NCI-H1436 (cell line): ENCODE data around the gene HAO2.

Source experiments
- DNase-seq: peaks from one replicate; lab custom pipeline; 2025; lab: John Stamatoyannopoulos, UW

Gene HAO2

GRCh38 chr1:119380304-119380703 lies 11.7 kb downstream of the HAO2 start:
- DNase-seq: no peak

DNA sequence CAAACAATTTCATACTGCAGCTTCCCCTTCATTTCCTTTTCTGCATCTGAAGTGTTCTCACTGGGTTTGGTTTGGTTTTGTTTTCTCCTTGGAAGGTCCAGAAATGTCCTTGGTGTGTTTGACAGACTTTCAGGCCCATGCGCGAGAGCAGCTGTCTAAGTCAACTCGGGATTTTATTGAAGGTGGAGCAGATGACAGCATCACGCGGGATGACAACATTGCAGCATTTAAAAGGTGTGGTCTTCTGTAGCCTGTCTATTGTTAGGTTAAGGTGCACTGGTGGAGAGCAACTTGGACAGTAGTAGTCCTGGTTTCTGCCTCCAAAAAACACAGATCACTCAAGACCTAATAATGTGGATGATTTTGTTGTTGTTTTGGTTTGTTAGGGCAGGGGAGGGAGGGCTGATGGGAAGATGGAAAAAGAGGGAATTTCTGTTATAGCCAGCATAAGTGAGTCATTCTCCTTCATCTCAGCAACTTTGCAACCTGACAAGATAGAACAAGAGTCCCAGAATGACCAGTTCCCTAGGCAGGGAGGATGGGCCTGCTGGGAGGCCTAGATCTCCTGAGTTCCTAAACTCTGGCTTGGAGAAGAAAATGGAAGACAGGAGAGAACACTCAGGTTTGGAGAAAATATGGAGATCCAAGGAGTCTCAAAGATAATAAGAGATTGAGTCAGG lies 12.5 kb downstream of the HAO2 start:
- no peak for DNase-seq

- DNase-seq: no peak
Measured at GRCh38 chr1:119384591-119384990, 16.0 kb downstream of the HAO2 start.

DNA sequence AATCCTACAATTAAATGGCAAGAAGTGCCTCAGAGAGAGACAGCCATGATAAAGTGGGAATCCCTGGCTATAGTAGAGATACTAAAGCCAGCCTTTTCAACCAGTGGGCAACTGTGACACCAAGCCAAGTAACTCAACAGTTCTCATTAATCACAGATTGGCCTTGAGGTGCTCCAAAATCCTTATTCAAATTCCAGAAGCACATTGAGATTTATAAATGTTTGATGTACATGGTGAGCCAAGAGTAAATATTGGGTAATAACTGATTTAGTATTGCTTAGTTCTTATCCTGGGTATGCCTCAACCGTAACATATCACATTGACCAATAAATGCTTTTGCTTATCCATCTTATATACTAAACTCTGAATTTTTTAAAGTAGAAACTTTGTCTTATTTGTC lies 17.1 kb downstream of the HAO2 start:
- no peak for DNase-seq

GRCh38 chr1:119387858-119388257 lies 19.3 kb downstream of the HAO2 start:
- DNase-seq: no peak

DNA sequence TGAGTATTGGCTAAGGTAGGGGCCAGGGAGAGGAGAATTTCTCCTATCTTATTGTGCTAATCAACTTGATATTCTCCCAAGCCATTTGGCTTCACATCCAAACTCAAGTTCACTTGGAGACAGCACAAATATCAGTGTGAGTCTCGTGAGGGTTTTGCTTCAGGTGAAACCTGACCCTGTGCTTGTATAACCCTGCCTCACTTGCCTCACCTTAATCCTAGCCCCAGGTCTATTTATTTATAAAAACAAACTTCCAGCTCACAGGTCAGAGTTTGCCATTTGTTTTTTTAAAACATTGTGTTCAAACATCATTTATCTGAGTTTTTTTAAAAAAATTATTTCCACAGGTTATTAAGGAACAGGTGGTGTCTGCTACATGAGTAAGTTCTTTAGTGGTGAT lies 19.9 kb downstream of the HAO2 start:
- DNase-seq: no peak

DNA sequence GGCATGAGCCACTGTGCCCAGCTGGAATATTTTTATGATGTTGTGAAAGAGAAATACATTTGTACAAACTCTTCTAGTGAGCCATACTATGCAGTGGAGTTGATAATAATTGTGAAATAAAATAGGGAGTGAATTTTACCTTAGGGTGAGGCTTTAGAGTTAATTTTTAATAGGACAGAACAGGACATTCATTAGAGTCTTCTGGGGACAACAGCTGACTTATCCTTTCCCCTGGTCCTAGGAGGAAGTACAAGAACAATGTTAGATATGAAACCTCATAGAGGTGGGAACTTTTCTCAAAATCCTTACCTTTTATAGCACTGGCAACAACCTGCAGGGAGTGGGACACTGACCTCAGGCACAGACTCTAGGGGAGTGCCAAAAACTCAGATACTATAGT lies 21.9 kb downstream of the HAO2 start:
- DNase-seq: no peak

DNA sequence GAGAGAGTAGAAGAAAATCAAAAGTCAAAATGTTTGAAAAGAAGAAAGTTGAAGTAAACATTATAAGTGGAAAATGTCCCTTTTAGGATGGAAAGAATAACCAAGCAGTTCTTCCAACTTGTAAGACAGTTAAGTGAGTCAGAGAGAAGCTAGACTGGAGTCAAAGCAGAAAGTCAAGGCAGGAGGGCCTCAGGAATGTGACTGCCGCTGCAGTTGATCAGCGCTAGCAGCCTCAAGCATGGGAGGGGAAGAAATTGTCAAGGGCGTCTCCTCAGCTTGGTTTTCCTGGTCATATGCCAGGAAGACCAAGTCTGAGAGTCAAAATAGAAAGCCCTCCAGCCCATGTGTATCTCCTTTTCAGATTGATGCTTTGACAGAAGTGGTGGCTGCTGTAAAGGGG lies 23.2 kb downstream of the HAO2 start:
- no peak for DNase-seq

GRCh38 chr1:119394085-119394484 lies 25.5 kb downstream of the HAO2 start:
- DNase-seq: no peak

GRCh38 chr1:119396982-119397381 lies 28.4 kb downstream of the HAO2 start:
- no peak for DNase-seq

DNA sequence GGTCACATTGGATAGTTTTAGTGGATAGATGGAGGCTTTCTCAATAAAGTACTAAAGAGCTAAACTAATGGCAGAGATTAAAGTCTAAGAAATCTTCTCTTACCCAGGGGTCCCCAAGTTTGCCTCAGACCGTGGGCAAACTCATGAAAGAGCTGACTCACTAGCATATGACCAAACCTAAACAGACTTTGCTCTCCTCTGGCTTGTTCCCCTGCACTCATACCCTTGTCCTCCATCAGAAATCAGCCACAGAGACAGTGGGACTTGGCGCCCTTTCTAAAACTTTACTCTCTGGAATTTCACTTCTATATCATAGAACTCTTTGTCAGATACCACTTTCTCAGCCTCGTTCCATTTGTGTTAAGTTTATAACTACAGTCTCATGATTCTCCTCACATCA lies 29.4 kb downstream of the HAO2 start:
- DNase-seq: no peak

- DNase-seq: no peak
Measured at GRCh38 chr1:119404736-119405135, 36.2 kb downstream of the HAO2 start.

GRCh38 chr1:119409731-119410130 lies 41.1 kb downstream of the HAO2 start:
- no peak for DNase-seq

- no peak for DNase-seq
Measured at GRCh38 chr1:119410961-119411360, 42.4 kb downstream of the HAO2 start.

GRCh38 chr1:119414950-119415349 lies 46.4 kb downstream of the HAO2 start, which contains the start of gene HSD3B2:
TSS of gene HSD3B2 (plus strand) at chr1:119415150. CDS start at chr1:119415420, 270 bp downstream.
- no peak for DNase-seq

DNA sequence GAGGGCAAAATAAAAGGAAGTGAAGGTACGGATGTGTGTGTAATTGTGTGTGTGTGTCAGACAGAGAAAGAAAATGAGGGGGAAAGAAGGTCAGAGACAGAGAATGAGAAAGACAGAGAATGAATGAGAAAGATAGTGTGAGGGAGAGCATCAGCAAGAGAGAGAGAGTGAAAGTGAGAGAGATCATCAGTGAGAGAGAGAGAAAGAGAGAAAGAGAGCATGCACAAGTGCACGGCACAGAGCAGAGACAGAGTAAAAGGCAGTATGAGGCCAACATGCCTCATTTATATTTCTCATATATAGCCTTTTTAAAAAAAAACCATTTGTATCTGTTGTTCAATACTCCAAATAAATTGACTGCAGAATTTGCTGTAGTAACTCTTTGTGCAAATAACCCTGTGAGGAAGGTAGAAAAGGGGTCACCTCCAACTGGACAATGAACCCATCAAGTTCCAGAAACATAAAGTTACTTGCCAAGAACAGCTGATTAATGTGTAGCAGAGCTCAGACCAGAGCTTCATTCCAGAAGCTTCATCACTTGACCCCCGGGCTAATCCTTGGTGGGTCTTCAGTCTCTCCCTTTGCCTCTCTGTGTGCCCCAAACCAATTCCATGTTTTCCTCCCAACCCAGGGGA lies 47.5 kb downstream of the HAO2 start:
- DNase-seq: no peak

GRCh38 chr1:119419109-119419508 lies 50.5 kb downstream of the HAO2 start:
- DNase-seq: no peak

DNA sequence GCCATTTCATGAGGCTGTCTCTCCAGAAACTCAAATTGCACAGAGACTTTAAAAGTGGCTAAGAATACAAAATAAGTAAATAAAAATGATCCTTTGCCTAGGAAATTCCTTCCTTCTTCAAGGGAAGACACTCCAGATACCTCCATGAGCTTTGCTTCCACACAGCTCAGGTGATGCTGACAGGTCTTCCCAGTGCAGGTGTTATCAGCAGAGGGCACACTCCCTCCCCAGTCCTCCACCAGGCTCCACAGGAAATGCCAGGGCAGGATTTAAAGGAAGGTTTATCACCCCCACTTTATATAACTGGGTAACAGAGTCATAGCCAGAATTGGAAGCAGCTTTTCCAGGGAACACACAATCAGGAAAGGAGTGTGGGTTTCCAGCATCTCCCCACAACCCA lies 52.1 kb downstream of the HAO2 start:
- no peak for DNase-seq

DNA sequence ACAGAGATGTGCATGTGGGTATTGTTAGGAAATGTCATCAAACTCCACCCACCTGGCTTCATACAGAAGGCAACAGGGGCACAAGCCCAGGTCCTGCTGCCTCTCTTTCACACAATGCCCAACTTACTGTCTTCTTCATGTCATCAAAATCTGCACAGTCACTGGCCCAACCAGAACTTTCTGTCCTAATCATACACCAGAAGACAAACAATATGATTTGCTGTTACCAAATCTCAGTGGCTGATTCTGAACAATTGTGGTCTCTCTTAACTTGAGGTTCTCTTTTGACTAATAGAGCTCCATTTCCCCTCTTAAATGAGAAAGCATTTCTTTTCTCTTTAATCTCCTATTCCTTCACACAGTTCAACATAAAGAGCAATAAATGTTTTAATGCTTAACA lies 54.0 kb downstream of the HAO2 start:
- DNase-seq: no peak

- DNase-seq: no peak
Measured at GRCh38 chr1:119428991-119429390, 60.4 kb downstream of the HAO2 start.

- DNase-seq: no peak
Measured at GRCh38 chr1:119429687-119430086, 61.1 kb downstream of the HAO2 start.

- no peak for DNase-seq
Measured at GRCh38 chr1:119430486-119430885, 61.9 kb downstream of the HAO2 start.

DNA sequence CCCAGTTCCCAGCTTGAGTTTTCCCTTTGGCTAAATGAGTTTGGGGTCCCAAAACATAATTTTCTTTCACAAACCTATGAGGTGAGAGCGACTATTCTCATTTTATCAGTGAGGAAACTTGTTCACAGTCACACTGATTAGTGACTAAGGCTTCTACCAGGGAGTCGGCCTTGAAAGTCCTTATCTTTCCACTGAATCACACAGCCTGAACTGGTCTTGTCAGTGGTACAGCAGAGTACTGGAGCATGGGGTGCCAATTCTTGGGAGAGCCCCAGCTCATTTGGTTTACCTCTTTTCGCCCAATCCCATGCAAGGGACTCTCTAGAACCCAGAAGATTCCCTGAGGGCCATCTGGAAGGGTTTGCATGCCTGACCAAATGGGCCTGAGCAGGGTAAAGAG lies 63.3 kb downstream of the HAO2 start:
- DNase-seq: no peak

DNA sequence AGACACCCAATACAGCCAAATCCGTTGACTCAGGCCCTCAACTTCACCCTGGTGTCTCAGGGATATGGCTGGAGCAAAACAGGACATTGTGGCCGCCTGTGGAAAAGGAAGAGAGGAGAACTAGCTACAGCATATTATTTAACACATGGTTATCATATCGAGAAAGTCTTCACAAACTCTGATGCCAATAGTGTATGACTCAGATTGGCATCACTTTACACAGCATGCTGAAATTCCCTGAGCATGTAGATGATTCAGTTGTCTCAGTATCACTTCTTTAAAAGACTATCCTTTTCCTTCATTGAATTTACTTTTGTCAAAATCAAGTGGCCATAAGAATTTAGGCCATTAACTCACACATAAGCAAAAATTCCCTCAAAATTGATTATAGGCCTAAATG lies 66.5 kb downstream of the HAO2 start:
- no peak for DNase-seq
